Measurements from ENCODE around the gene ZNF19.

Gene ZNF19

GRCh38 chr16:71456801-71457200 lies 32.3 kb downstream of the ZNF19 start:
- DNase-seq, result no peak
- no peak overlapping the region for H3K4me3 ChIP-seq (ENCODE audit: low read depth, low read length)
- TF ChIP-seq, protein P1, sequence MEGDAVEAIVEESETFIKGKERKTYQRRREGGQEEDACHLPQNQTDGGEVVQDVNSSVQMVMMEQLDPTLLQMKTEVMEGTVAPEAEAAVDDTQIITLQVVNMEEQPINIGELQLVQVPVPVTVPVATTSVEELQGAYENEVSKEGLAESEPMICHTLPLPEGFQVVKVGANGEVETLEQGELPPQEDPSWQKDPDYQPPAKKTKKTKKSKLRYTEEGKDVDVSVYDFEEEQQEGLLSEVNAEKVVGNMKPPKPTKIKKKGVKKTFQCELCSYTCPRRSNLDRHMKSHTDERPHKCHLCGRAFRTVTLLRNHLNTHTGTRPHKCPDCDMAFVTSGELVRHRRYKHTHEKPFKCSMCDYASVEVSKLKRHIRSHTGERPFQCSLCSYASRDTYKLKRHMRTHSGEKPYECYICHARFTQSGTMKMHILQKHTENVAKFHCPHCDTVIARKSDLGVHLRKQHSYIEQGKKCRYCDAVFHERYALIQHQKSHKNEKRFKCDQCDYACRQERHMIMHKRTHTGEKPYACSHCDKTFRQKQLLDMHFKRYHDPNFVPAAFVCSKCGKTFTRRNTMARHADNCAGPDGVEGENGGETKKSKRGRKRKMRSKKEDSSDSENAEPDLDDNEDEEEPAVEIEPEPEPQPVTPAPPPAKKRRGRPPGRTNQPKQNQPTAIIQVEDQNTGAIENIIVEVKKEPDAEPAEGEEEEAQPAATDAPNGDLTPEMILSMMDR (IDR thresholded peaks at IDR 0.05; ENCODE audit: low read depth, low read length, missing control alignments), result no peak
- in situ Hi-C loops (cut with HindIII; ENCODE audit: low pct_ligation_motif_present, low sequenced_read_pairs), result no loop called here
- H3K27ac ChIP-seq, result no peak overlapping the region
- peaks cover 25% of the 10 kb centered on the region for H3K36me3 ChIP-seq (replicated peaks)
- H3K27me3 ChIP-seq (replicated peaks), result no peaks in the 10 kb centered on the region

GRCh38 chr16:71453036-71453435 lies 36.1 kb downstream of the ZNF19 start:
- H3K27me3 ChIP-seq (replicated peaks), result no peaks in the 10 kb centered on the region
- peaks cover 62% of the 10 kb centered on the region for H3K36me3 ChIP-seq (replicated peaks)
- in situ Hi-C loops (cut with HindIII; ENCODE audit: low pct_ligation_motif_present, low sequenced_read_pairs), result no loop called here
- no peak overlapping the region for H3K4me3 ChIP-seq (ENCODE audit: low read depth, low read length)
- no peak overlapping the region for H3K27ac ChIP-seq
- TF ChIP-seq, protein P1 (IDR thresholded peaks at IDR 0.05; ENCODE audit: low read depth, low read length, missing control alignments), result no peak
- no peak for DNase-seq

DNA sequence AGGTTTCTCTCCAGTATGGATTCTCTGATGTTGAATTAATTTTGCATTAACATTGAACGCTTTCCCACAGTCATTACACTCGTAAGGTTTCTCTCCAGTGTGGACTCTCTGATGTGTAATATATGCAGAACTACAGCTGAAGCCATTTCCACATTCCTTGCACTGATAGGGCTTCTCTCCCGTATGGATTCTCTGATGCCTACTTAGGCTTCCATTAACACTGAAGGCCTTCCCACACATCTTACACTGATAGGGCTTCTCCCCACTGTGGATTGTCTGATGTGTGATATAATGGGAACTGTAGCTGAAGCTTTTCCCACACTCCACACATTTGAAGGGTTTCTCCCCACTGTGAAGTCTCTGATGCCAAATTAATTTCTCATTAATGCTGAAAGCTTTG lies 40.1 kb downstream of the ZNF19 start:
- Histone ChIP-seq H3K36me3 (replicated peaks) (peaks cover 52% of the 10 kb centered on the region), H3K27me3 (replicated peaks) (no peaks in the 10 kb centered on the region), H3K4me3 (ENCODE audit: low read depth, low read length) (no peak overlapping the region), H3K27ac (no peak overlapping the region)
- no peak for DNase-seq
- TF ChIP-seq, protein P1 (IDR thresholded peaks at IDR 0.05; ENCODE audit: low read depth, low read length, missing control alignments), result no peak
- in situ Hi-C loops (cut with HindIII; ENCODE audit: low pct_ligation_motif_present, low sequenced_read_pairs), result no loop called here

- peaks cover 48% of the 10 kb centered on the region for H3K36me3 ChIP-seq (replicated peaks)
- in situ Hi-C loops (cut with HindIII; ENCODE audit: low pct_ligation_motif_present, low sequenced_read_pairs), result no loop called here
- TF ChIP-seq, protein P1 (IDR thresholded peaks at IDR 0.05; ENCODE audit: low read depth, low read length, missing control alignments), result no peak
These were observed 40.8 kb downstream of the ZNF19 start for GRCh38 chr16:71448274-71448866.

DNA sequence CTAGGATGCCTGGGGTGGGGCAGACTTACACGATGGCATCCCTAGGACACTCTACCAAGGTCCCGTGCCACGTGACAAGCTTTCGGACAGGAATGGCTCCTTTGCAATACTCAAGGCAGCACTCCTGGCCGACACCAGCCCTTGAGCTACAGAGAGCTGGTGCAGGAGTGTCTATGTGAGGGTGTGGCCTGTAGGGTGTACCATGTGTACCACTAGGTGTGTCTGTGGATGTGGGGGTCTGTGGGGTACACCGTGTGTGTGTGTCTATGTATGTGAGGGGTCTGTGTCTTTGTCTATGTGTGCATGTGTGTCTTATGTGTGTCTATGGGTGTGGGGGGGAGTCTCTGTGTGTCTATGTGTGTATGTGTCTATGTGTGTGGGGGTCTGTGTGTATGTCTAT lies 45.4 kb downstream of the ZNF19 start:
- peaks cover 8% of the 10 kb centered on the region for H3K36me3 ChIP-seq (replicated peaks)
- H3K27ac ChIP-seq, result no peak overlapping the region
- H3K27me3 ChIP-seq (replicated peaks), result no peaks in the 10 kb centered on the region
- no peak for DNase-seq
- TF ChIP-seq, protein P1 (IDR thresholded peaks at IDR 0.05; ENCODE audit: low read depth, low read length, missing control alignments), result no peak
- in situ Hi-C loops (cut with HindIII; ENCODE audit: low pct_ligation_motif_present, low sequenced_read_pairs), result no loop called here
- no peak overlapping the region for H3K4me3 ChIP-seq (ENCODE audit: low read depth, low read length)

More at GRCh38 chr16:71448274-71448866, 40.8 kb downstream of the ZNF19 start:
- no peak for DNase-seq
- Histone ChIP-seq H3K27ac (no peak overlapping the region), H3K4me3 (ENCODE audit: low read depth, low read length) (no peak overlapping the region), H3K27me3 (replicated peaks) (no peaks in the 10 kb centered on the region)

DNA sequence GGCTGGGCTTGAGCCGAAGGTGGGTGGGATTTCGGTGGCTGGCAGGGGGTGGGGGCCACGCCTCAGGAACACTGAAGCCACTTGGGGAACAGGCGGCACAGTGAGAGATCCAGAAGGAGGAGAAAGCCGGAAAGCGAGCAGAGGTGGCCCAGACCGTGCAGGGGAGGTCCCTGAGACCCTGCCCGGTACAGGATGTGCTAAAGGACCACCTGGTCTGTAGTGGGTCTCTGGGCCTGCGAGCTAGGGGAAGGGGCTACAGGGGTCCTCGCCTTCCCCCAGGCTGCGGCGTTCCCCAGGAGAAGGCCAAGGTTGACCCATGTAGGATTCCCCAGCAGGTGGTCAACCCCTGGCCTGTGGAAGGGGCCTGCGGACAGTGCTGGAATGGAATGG lies 47.1 kb downstream of the ZNF19 start, which contains the start of gene TLE7:
Gene TLE7, minus strand, starts transcription at position 4 of the 390 bp plus-strand sequence. CDS start 8,730 bp downstream, outside the sequence.
- H3K36me3 ChIP-seq (replicated peaks), result no peaks in the 10 kb centered on the region
- H3K27ac ChIP-seq, result no peak within 1 kb of the TSS
- H3K4me3 ChIP-seq (ENCODE audit: low read depth, low read length), result no peak within 1 kb of the TSS
- no peak for DNase-seq
- TF ChIP-seq, protein P1 (IDR thresholded peaks at IDR 0.05; ENCODE audit: low read depth, low read length, missing control alignments), result no peak
- H3K27me3 ChIP-seq (replicated peaks), result no peaks in the 10 kb centered on the region
- in situ Hi-C loops (cut with HindIII; ENCODE audit: low pct_ligation_motif_present, low sequenced_read_pairs), result no loop called here
